ENCODE measurements around the gene SORBS1. TPM values are rescaled to one million over a fixed set of nuclear protein-coding genes. Genes with fewer than 3 reads are reported as not detected.

Gene SORBS1
- total and polyA plus RNA-seq, 9 of the 15 experiments (the other 6 are each of a cell fraction or from before 2014, with no cell fraction given) = 2.0 to 13.3 (median 6.5) TPM

GRCh38 chr10:95467162-95467599 is 94.0 kb downstream of the SORBS1 start (continued):
- TF ChIP-seq, protein P1, sequence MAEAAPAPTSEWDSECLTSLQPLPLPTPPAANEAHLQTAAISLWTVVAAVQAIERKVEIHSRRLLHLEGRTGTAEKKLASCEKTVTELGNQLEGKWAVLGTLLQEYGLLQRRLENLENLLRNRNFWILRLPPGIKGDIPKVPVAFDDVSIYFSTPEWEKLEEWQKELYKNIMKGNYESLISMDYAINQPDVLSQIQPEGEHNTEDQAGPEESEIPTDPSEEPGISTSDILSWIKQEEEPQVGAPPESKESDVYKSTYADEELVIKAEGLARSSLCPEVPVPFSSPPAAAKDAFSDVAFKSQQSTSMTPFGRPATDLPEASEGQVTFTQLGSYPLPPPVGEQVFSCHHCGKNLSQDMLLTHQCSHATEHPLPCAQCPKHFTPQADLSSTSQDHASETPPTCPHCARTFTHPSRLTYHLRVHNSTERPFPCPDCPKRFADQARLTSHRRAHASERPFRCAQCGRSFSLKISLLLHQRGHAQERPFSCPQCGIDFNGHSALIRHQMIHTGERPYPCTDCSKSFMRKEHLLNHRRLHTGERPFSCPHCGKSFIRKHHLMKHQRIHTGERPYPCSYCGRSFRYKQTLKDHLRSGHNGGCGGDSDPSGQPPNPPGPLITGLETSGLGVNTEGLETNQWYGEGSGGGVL (CRISPR knock-in tag; IDR thresholded peaks at IDR 0.05) = no peak
- TF ChIP-seq ZNF444 (CRISPR knock-in tag; IDR thresholded peaks at IDR 0.05) (no peak), RAD21 (CRISPR knock-in tag; conservative IDR thresholded peaks at IDR 0.05 in 1 of 2, IDR thresholded peaks at IDR 0.05 in 1 of 2) (peak; percentile 63 to 68), ILF3 (IDR thresholded peaks at IDR 0.05; ENCODE audit: borderline replicate concordance) (no peak), ZMIZ1 (IDR thresholded peaks at IDR 0.05; ENCODE audit: low read depth in 2 of 2, low read length in 2 of 2) (no peak), GTF2A2 (tag; IDR thresholded peaks at IDR 0.05) (no peak), ZNF57 (CRISPR knock-in tag; IDR thresholded peaks at IDR 0.05) (no peak), HOXB6 (CRISPR knock-in tag; IDR thresholded peaks at IDR 0.05; ENCODE audit: borderline replicate concordance) (no peak), KLF13 (tag; IDR thresholded peaks at IDR 0.05; ENCODE audit: borderline replicate concordance, low read depth) (no peak), NR2C1 (IDR thresholded peaks at IDR 0.05) (no peak), NR2C1 (tag; IDR thresholded peaks at IDR 0.05) (no peak), ZNF644 (tag; IDR thresholded peaks at IDR 0.05; ENCODE audit: low read depth) (no peak), ZBTB1 (CRISPR knock-in tag; IDR thresholded peaks at IDR 0.05; ENCODE audit: borderline replicate concordance, low read depth) (no peak), SMC3 (conservative IDR thresholded peaks at IDR 0.05; ENCODE audit: insufficient read depth, low read depth, low read length) (peak; percentile 23; the same call in 1 of the 2 replicates), FOXJ2 (tag; IDR thresholded peaks at IDR 0.05) (no peak), CBFA2T3 (IDR thresholded peaks at IDR 0.05) (0 out of 2 replicates have a peak, but pooled peaks have one; percentile 36), ETV6 (IDR thresholded peaks at IDR 0.05; ENCODE audit: borderline replicate concordance in 1 of 2, low read depth in 2 of 2, low read length in 1 of 2) (peak; percentile 53 to 62; a peak in 2 of 4 replicates), ETV6 (CRISPR knock-in tag; IDR thresholded peaks at IDR 0.05; ENCODE audit: borderline replicate concordance) (no peak), ZNF586 (CRISPR knock-in tag; conservative IDR thresholded peaks at IDR 0.05) (no peak), CTBP1 (IDR thresholded peaks at IDR 0.05; ENCODE audit: borderline replicate concordance) (0 out of 2 replicates have a peak, but pooled peaks have one; percentile 31), CBX5 (IDR thresholded peaks at IDR 0.05; ENCODE audit: borderline replicate concordance, low read depth) (no peak), PPARD (CRISPR knock-in tag; IDR thresholded peaks at IDR 0.05) (no peak), JUND (IDR thresholded peaks at IDR 0.05; ENCODE audit: borderline replicate concordance, low read depth, low read length) (peak; percentile 28; the same call in 1 of the 2 replicates), JUND (tag; IDR thresholded peaks at IDR 0.05; ENCODE audit: borderline replicate concordance, low read depth, low read length) (no peak), KDM1A (IDR thresholded peaks at IDR 0.05) (no peak), NONO (IDR thresholded peaks at IDR 0.05; ENCODE audit: low read depth in 2 of 2, low read length in 1 of 2) (no peak)
